Hematopoietic multipotent progenitor cell treated with erythropoietin and hydrocortisone succinate and interleukin-3 and kit ligand, for 17 days (in vitro differentiated cells): ENCODE data around the gene AGAP1.

Experiments used
- DNase-seq: peaks from one replicate; pipeline ENCODE4 v3.0.0-alpha.2; 2015; ENCODE audit warnings: low spot score

The AGAP1 gene

GRCh38 chr2:236105955-236106607 is 612.2 kb downstream of the AGAP1 start:
- DNase-seq: no peak

GRCh38 chr2:236106761-236107160 is 612.9 kb downstream of the AGAP1 start:
- no peak for DNase-seq

- DNase-seq: no peak
These were observed 613.7 kb downstream of the AGAP1 start for GRCh38 chr2:236107536-236107935.

GRCh38 chr2:236107942-236108625 is 614.2 kb downstream of the AGAP1 start:
- DNase-seq: no peak

GRCh38 chr2:236109061-236109460 is 615.2 kb downstream of the AGAP1 start:
- DNase-seq: no peak

GRCh38 chr2:236109473-236109872 is 615.6 kb downstream of the AGAP1 start:
- DNase-seq: no peak

GRCh38 chr2:236112466-236112865 is 618.6 kb downstream of the AGAP1 start:
- DNase-seq: no peak

GRCh38 chr2:236113425-236113824 is 619.6 kb downstream of the AGAP1 start:
- DNase-seq: no peak

- no peak for DNase-seq
These were observed 620.1 kb downstream of the AGAP1 start for GRCh38 chr2:236113948-236114347.

- DNase-seq: no peak
These were observed 621.1 kb downstream of the AGAP1 start for GRCh38 chr2:236114959-236115358.

GRCh38 chr2:236117401-236117800 is 623.6 kb downstream of the AGAP1 start:
- no peak for DNase-seq

GRCh38 chr2:236117861-236118269 is 624.0 kb downstream of the AGAP1 start:
- no peak for DNase-seq

GRCh38 chr2:236119003-236119402 is 625.2 kb downstream of the AGAP1 start:
- DNase-seq: no peak

- DNase-seq: no peak
These were observed 625.6 kb downstream of the AGAP1 start for GRCh38 chr2:236119476-236119875.

GRCh38 chr2:236120141-236120601 is 626.3 kb downstream of the AGAP1 start:
- no peak for DNase-seq

GRCh38 chr2:236120829-236121228 is 627.0 kb downstream of the AGAP1 start:
- DNase-seq: no peak

- no peak for DNase-seq
These were observed 627.7 kb downstream of the AGAP1 start for GRCh38 chr2:236121546-236121945.

- no peak for DNase-seq
These were observed 628.4 kb downstream of the AGAP1 start for GRCh38 chr2:236122236-236122635.

GRCh38 chr2:236123716-236124115 is 629.9 kb downstream of the AGAP1 start:
- no peak for DNase-seq

GRCh38 chr2:236124182-236124893 is 630.5 kb downstream of the AGAP1 start:
- no peak for DNase-seq

GRCh38 chr2:236125541-236125940 is 631.7 kb downstream of the AGAP1 start:
- no peak for DNase-seq

GRCh38 chr2:236127010-236127409 is 633.2 kb downstream of the AGAP1 start:
- DNase-seq: no peak

GRCh38 chr2:236128321-236128720 is 634.5 kb downstream of the AGAP1 start:
- no peak for DNase-seq
